ENCODE results near the gene PSORS1C2.

The PSORS1C2 gene

DNA sequence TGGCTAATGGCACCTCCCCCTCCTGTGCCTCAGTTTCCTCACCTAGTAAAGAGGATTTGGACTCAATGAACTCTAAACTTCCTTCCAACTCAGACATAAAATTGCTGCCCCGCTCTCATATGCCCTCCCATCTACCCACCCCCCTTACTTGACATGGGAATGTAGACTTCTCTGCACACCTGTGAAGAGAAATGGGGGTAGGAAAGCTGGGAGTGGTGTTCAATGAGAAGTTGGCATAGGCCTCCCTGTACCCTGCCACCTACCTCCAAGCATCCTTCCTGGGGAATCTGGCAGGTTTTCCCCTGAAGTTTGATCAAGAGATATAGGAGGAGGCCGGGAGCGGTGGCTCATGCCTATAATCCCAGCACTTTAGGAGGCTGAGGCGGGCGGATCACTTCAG is 35.5 kb upstream of the PSORS1C2 start:
- H3K9me3 ChIP-seq (ENCODE audit: control insufficient read depth, low read length) = no peaks in the 10 kb centered on the region
- no peak overlapping the region for H3K27ac ChIP-seq
- H3K4me1 ChIP-seq = peaks cover 3% of the 10 kb centered on the region
- TF ChIP-seq, protein P1, sequence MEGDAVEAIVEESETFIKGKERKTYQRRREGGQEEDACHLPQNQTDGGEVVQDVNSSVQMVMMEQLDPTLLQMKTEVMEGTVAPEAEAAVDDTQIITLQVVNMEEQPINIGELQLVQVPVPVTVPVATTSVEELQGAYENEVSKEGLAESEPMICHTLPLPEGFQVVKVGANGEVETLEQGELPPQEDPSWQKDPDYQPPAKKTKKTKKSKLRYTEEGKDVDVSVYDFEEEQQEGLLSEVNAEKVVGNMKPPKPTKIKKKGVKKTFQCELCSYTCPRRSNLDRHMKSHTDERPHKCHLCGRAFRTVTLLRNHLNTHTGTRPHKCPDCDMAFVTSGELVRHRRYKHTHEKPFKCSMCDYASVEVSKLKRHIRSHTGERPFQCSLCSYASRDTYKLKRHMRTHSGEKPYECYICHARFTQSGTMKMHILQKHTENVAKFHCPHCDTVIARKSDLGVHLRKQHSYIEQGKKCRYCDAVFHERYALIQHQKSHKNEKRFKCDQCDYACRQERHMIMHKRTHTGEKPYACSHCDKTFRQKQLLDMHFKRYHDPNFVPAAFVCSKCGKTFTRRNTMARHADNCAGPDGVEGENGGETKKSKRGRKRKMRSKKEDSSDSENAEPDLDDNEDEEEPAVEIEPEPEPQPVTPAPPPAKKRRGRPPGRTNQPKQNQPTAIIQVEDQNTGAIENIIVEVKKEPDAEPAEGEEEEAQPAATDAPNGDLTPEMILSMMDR (IDR thresholded peaks at IDR 0.05) = no peak
- no peak overlapping the region for H3K9ac ChIP-seq
- no peaks in the 10 kb centered on the region for H3K36me3 ChIP-seq (ENCODE audit: control insufficient read depth, insufficient read depth, low read length)
- no peaks in the 10 kb centered on the region for H3K79me2 ChIP-seq
- no peak overlapping the region for H3K4me3 ChIP-seq (ENCODE audit: low read depth, low read length)
- H3K4me2 ChIP-seq (ENCODE audit: low read length) = no peak overlapping the region
- no peak overlapping the region for H2AFZ ChIP-seq
- no peaks in the 10 kb centered on the region for H3K27me3 ChIP-seq (ENCODE audit: control insufficient read depth, insufficient read depth, low read length)

DNA sequence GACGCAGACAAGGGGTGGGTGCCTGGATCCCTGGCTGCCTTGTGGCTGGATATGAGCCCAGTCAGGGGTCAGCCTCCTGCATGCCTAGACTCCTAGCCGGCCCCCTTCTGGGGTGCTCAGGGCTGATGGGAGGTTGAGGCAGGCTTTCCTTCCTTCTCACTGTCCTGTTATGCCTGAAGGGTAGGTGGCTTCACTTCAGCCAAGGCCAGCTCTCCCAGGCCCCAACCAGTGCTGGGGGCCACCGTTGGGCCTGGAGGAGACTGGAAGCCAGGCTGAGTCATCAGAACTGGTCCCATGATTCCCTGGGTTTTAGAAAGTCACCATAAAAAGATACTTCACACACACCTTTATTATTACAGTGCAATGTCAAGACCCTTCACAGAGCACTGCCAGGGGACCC is 34.5 kb upstream of the PSORS1C2 start:
- H3K4me1 ChIP-seq = no peaks in the 10 kb centered on the region
- TF ChIP-seq, protein P1 (IDR thresholded peaks at IDR 0.05) = no peak
- H3K27me3 ChIP-seq (ENCODE audit: control insufficient read depth, insufficient read depth, low read length) = no peaks in the 10 kb centered on the region
- H3K79me2 ChIP-seq = no peaks in the 10 kb centered on the region
- no peak overlapping the region for H3K4me3 ChIP-seq (ENCODE audit: low read depth, low read length)
- no peak overlapping the region for H3K4me2 ChIP-seq (ENCODE audit: low read length)
- no peak overlapping the region for H3K27ac ChIP-seq
- H3K36me3 ChIP-seq (ENCODE audit: control insufficient read depth, insufficient read depth, low read length) = no peaks in the 10 kb centered on the region
- no peaks in the 10 kb centered on the region for H3K9me3 ChIP-seq (ENCODE audit: control insufficient read depth, low read length)
- H3K9ac ChIP-seq = no peak overlapping the region
- no peak overlapping the region for H2AFZ ChIP-seq

DNA sequence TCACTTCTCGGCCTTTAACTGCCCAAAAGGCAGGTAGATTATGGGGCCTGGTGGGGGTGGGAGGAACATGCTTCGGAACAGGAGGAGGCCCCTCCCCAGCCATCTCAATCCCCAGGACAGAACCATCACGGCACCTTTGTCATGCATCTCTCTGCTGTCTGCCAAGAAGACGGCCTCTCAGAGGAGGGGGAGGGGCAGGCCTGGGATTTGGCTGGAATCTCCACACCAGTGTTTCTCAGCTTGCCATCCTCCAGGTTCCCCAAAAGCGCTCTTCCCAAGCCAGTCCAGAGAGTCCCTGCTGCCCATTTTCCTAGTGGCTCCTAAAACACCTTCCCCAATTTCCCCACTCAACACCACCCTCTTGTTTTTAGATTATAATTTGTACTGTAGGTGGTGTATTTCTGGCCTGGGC is 34.1 kb upstream of the PSORS1C2 start:
- Histone ChIP-seq H3K4me3 (ENCODE audit: low read depth, low read length) (no peak overlapping the region), H3K27ac (no peak overlapping the region), H3K4me1 (no peaks in the 10 kb centered on the region), H3K27me3 (ENCODE audit: control insufficient read depth, insufficient read depth, low read length) (no peaks in the 10 kb centered on the region), H3K9me3 (ENCODE audit: control insufficient read depth, low read length) (no peaks in the 10 kb centered on the region), H3K4me2 (ENCODE audit: low read length) (no peak overlapping the region), H3K9ac (no peak overlapping the region), H3K36me3 (ENCODE audit: control insufficient read depth, insufficient read depth, low read length) (no peaks in the 10 kb centered on the region), H2AFZ (no peak overlapping the region), H3K79me2 (no peaks in the 10 kb centered on the region)
- TF ChIP-seq, protein P1 (IDR thresholded peaks at IDR 0.05) = no peak

DNA sequence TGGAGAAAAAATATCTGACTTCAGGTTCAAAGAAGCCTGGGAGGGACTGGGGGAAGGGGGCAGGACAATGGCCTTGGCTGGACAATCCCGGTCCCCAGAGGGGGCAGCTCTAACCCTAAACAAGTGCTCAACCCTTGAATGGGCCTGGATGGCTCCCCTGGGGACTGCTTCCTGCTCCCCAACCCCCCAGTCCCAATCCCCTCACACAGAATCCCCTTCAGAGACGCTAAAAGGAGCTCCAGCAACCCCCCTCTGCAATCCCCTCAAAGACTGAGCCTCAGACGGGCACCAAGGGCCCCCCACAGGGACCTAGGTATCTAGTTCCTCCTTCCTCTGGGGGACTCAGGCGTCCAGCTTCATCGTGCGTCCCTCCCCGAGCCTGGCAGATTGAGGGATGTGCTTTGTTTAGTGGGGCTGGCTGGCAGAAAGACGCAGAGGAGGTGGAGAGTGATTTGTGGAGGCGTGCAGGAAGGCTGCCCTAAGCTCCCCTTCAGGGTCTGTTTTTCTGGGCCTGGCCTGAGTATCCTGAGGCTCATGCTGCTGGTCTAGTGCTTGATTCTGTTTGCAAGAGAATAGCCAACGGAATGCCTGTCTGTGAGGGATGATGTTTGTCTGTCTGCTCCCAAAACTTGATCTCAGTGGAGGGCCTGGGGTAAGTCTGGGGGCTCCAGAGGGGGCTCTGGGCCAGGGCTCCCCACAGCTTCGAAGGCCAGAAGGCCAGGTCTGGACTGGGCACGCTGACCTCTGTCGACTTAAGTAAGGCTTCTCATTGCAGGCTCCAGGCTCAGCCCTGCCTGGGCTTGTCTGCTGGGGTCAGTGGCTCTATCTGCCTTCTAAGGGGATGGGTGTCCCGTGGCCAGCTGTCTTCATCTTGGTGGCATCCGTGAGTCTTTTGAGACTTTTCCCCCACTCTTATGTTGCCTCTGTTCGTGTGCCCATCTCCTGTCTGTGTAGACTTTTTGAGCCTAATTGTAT is 33.4 kb upstream of the PSORS1C2 start:
- H3K27me3 ChIP-seq (ENCODE audit: control insufficient read depth, insufficient read depth, low read length) = no peaks in the 10 kb centered on the region
- no peaks in the 10 kb centered on the region for H3K79me2 ChIP-seq
- no peak overlapping the region for H3K4me2 ChIP-seq (ENCODE audit: low read length)
- no peaks in the 10 kb centered on the region for H3K9me3 ChIP-seq (ENCODE audit: control insufficient read depth, low read length)
- no peak overlapping the region for H3K4me3 ChIP-seq (ENCODE audit: low read depth, low read length)
- no peaks in the 10 kb centered on the region for H3K36me3 ChIP-seq (ENCODE audit: control insufficient read depth, insufficient read depth, low read length)
- H3K27ac ChIP-seq = no peak overlapping the region
- no peaks in the 10 kb centered on the region for H3K4me1 ChIP-seq
- TF ChIP-seq, protein P1 (IDR thresholded peaks at IDR 0.05) = no peak
- H2AFZ ChIP-seq = no peak overlapping the region
- H3K9ac ChIP-seq = no peak overlapping the region

Measured in parathyroid adenoma (tissue), 2 donors.